LNCAP (cell line): ENCODE data around the gene IL34.

ENCODE experiments used
- CTCF ChIP-seq: fragments of 450-650 bp; IDR thresholded peaks from 2 replicates; pipeline ENCODE4 v1.5.1; 2017; ENCODE audit warnings: mild to moderate bottlenecking

IL34 gene

GRCh38 chr16:70663524-70664324 is 17.4 kb downstream of the IL34 start:
- TF ChIP-seq CTCF: no peak

GRCh38 chr16:70664325-70665112 is 18.2 kb downstream of the IL34 start:
- TF ChIP-seq CTCF: no peak

GRCh38 chr16:70665113-70665694 is 18.8 kb downstream of the IL34 start:
- no peak for TF ChIP-seq CTCF

- no peak for TF ChIP-seq CTCF
Measured at GRCh38 chr16:70665806-70666735, 19.7 kb downstream of the IL34 start.

- no peak for TF ChIP-seq CTCF
Measured at GRCh38 chr16:70670175-70670574, 23.8 kb downstream of the IL34 start.

GRCh38 chr16:70674221-70675014 is 28.1 kb downstream of the IL34 start:
- no peak for TF ChIP-seq CTCF
